Peyer's patch (tissue), 4 donors: ENCODE results near the gene C14orf119. TPM values are rescaled to one million over a fixed set of nuclear protein-coding genes. Genes with fewer than 3 reads are reported as not detected.
A peak's percentile ranks its signal among the peaks of the same experiment; 100 is the strongest.

Experiments used
- DNase-seq, 3 donors: peaks; one replicate each; pipeline ENCODE4 v3.0.0-alpha.2; 2017 to 2019
- H3K27ac ChIP-seq, 4 donors: fragments of 200-600 bp; sonication (generic); one replicate each; pipeline ENCODE4 v1.5.1; 2016 to 2019
- H3K27me3 ChIP-seq, 2 donors: fragments of 200-600 bp; sonication (generic); one replicate each; pipeline ENCODE4 v1.5.1; 2019
- H3K36me3 ChIP-seq, 3 donors: fragments of 200-600 bp; sonication (generic); one replicate each; pipeline ENCODE4 v1.5.1; 2016 to 2019
- H3K4me1 ChIP-seq, 4 donors: fragments of 200-600 bp; sonication (generic); one replicate each; pipeline ENCODE4 v1.5.1; 2016 to 2019
- H3K4me3 ChIP-seq, 4 donors: fragments of 200-600 bp; sonication (generic); 1 replicate in 3 of 4; 2 replicates in 1 of 4; pipeline ENCODE4 v1.5.1; 2016 to 2019; ENCODE audit warnings: mild to moderate bottlenecking in 1 of 4
- H3K9me3 ChIP-seq, 4 donors: fragments of 200-600 bp; sonication (generic); one replicate each; pipeline ENCODE4 v1.5.1; 2016 to 2019; ENCODE audit warnings: mild to moderate bottlenecking in 1 of 4
- POLR2A ChIP-seq, 2 donors: fragments of 450-650 bp; IDR thresholded peaks; one replicate each; pipeline ENCODE4 v1.5.1; 2017; ENCODE audit warnings: antibody characterized with exemption in 2 of 2, mild to moderate bottlenecking in 2 of 2, moderate library complexity in 2 of 2
- total RNA-seq, 4 donors: library from RNA; depleted of rRNA; stranded (reverse); fragments of >200 nt; gene quantifications; one replicate each; pipeline ENCODE4 v1.1.0, GENCODE V29; 2016
- TF ChIP-seq, protein P1 (sequence below), 6 experiments: fragments of 450-650 bp in 4 of 6; fragments of 200-600 bp in 2 of 6; sonication (generic) in 1 of 6; IDR thresholded peaks; one replicate each; pipeline ENCODE4 v1.5.1; 2017 to 2019; ENCODE audit warnings: antibody characterized with exemption in 6 of 6, mild to moderate bottlenecking in 3 of 6, moderate library complexity in 1 of 6

The C14orf119 gene
- total RNA-seq, 4 donors from 2014 or later, result 5.0 to 30.3 (median 18.8) TPM

DNA sequence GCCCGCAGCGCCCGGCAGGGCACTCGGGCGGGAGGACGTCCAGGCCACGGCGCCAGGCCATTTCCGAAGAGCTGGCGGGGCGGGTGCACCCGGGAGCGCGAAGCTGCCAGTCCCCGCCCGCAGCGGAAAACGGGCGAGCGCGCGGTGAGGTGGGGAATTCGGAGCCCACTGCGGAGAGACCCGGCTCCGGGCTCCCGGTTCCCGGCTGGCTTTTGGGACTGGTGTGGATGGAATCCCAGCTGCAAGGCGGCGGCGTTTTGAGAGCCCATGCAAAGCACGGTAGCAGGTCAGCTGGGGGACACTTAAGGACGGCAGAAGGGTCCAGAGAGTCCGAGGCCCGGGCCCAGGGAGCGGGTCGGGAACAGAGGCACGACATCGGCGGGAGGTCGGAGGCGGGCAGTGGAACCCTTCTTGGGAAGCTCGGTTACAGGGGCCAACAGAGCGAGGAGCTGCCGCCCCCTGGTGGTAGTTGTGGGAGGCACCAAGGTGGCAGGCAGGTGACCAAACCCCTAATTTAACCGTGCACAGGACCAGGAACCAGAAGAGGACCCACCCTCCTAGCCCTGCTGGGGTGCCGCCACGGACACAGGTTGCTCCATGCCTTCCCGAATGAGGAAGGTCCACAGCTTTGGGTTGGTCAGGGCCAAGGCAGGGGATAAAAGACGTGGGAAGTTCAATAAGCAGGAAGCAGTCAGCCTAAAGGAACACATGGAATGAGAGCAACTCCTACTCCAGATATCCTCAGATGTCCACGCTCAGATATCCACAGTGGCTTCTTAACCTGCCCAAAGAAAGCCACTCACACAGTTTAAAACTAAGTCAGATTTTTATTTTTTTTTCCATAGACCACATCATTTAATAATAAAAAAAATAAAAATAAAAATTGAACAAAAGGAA lies 37.3 kb upstream of the C14orf119 start:
- Histone ChIP-seq H3K36me3 (peaks cover 0 to 44% (median 7%) of the 10 kb centered on the region in 3 donors), H3K4me3 (peak overlapping the region; percentile 55 to 81 (median 66)), H3K9me3 (no peaks in the 10 kb centered on the region), H3K27ac (peak overlapping the region; percentile 32 to 70 (median 66)), H3K4me1 (peaks cover 0 to 13% (median 6%) of the 10 kb centered on the region in 4 donors), H3K27me3 (no peaks in the 10 kb centered on the region)
- peak; percentile 82 to 95 (median 93) for DNase-seq
- TF ChIP-seq, protein P1, sequence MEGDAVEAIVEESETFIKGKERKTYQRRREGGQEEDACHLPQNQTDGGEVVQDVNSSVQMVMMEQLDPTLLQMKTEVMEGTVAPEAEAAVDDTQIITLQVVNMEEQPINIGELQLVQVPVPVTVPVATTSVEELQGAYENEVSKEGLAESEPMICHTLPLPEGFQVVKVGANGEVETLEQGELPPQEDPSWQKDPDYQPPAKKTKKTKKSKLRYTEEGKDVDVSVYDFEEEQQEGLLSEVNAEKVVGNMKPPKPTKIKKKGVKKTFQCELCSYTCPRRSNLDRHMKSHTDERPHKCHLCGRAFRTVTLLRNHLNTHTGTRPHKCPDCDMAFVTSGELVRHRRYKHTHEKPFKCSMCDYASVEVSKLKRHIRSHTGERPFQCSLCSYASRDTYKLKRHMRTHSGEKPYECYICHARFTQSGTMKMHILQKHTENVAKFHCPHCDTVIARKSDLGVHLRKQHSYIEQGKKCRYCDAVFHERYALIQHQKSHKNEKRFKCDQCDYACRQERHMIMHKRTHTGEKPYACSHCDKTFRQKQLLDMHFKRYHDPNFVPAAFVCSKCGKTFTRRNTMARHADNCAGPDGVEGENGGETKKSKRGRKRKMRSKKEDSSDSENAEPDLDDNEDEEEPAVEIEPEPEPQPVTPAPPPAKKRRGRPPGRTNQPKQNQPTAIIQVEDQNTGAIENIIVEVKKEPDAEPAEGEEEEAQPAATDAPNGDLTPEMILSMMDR (IDR thresholded peaks at IDR 0.05), result peak; percentile 86 to 98 (median 94)
- peak in 1 of 2 donors; percentile 22 for TF ChIP-seq POLR2A (IDR thresholded peaks at IDR 0.05)

DNA sequence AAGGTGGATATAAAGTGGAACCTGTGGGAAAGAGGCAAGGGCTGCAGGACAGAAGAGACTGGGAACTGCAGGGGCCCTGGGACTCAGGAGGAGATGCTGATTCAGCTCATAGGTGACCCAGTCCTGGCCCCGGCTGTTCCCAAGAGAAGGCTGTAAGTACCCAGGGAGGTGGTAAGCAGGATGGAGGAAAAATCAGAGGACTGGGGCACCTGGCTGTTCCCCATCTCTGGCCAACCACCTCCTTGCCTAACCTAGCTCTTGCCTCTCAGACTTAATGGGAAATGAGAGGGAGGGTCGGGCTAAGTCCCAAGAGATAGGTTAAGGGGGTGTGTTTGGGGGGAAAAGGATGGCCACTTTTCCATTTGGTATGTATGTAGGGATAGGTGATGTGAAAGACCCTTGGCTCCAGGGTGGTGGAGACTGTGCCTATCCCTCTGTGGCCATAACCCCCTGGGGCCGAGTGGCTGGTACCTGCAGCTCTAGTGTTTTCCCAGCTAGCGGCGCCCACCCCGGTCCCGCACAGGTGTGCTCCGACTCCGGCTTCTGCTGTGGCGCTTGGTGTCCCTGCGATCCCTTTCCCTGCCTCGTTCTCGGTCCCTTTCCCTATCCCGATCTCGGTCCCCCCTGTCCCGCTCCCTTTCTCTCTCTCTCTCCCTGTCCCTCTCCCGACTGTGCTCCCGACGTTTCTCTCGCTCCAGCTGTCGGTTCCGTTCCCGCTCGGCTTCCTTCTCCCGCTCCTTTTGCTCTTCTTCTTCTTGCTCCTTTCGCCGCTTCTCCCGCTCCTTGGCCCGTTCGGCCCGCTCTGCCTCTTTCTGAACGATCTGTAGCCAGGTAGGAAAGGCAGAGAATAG lies 36.4 kb upstream of the C14orf119 start:
- TF ChIP-seq POLR2A (IDR thresholded peaks at IDR 0.05), result no peak
- TF ChIP-seq, protein P1 (IDR thresholded peaks at IDR 0.05), result no peak
- no peak overlapping the region for H3K4me3 ChIP-seq
- peaks cover 0 to 52% (median 10%) of the 10 kb centered on the region in 3 donors for H3K36me3 ChIP-seq
- H3K4me1 ChIP-seq, result peaks cover 0 to 13% (median 6%) of the 10 kb centered on the region in 4 donors
- DNase-seq, result peak in 2 of 3 donors; percentile 48 to 50
- H3K27ac ChIP-seq, result no peak overlapping the region
- H3K27me3 ChIP-seq, result no peaks in the 10 kb centered on the region
- H3K9me3 ChIP-seq, result no peaks in the 10 kb centered on the region

DNA sequence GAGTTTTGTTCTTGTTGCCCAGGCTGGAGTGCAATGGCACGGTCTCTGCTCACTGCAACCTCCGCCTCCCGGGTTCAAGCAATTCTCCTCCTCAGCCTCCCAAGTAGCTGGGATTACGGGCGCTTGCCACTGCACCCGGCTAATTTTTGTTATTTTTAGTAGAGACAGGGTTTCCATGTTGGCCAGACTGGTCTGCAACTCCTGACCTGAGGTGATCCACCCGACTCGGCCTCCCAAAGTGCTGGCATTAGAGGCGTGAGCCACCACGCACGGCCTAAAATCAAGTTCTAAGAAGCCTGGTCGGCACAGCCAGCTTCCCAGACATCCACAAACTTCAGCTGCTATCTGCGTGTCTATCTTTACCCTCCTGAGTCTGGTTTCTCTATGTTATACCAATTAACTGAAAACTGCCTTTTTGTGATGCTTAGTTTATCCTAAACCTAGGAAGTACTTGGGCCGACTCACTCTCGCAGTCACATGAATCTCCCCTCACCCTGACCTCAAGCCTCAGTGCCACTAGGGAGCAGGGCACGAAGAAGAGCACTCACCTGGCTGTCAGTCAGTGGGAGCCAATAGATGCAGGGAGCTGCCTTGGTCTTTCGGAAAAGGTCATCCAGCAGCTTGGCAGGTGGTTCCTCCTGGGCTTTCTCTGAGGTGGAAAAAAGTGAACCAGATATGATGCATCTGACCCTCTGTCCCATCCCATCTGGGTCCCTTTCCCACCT lies 34.6 kb upstream of the C14orf119 start:
- H3K4me1 ChIP-seq, result peaks cover 0 to 13% (median 6%) of the 10 kb centered on the region in 4 donors
- peak in 2 of 3 donors; percentile 31 to 33 for DNase-seq
- no peak overlapping the region for H3K27ac ChIP-seq
- no peaks in the 10 kb centered on the region for H3K9me3 ChIP-seq
- no peak overlapping the region for H3K4me3 ChIP-seq
- TF ChIP-seq POLR2A (IDR thresholded peaks at IDR 0.05), result no peak
- TF ChIP-seq, protein P1 (IDR thresholded peaks at IDR 0.05), result no peak
- peaks cover 0 to 71% (median 10%) of the 10 kb centered on the region in 3 donors for H3K36me3 ChIP-seq
- no peaks in the 10 kb centered on the region for H3K27me3 ChIP-seq

DNA sequence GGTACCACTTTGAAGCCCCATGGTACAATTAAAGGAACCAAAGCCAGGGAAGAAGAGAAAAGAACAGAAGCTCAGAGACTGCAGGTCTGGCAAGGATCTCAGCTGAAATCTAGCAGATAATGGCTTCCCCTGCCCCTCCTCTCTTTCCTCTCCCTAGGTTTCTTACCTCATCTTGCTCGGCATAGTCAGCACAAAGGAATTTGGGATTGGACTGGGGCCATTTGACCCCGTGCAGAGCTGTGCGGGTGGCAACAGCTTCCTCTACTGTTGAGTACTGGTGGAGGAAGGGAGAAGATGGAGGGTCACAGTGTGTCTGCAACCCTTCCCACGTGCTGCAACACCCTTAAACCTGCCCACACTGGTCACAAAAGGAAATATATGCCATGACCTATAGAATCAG lies 33.3 kb upstream of the C14orf119 start:
- TF ChIP-seq POLR2A (IDR thresholded peaks at IDR 0.05), result no peak
- TF ChIP-seq, protein P1 (IDR thresholded peaks at IDR 0.05), result no peak
- Histone ChIP-seq H3K27ac (no peak overlapping the region), H3K4me1 (peaks cover 0 to 3% (median 1%) of the 10 kb centered on the region in 4 donors), H3K4me3 (no peak overlapping the region), H3K36me3 (peaks cover 0 to 84% (median 10%) of the 10 kb centered on the region in 3 donors), H3K27me3 (no peaks in the 10 kb centered on the region), H3K9me3 (no peaks in the 10 kb centered on the region)
- peak in 2 of 3 donors; percentile 36 to 66 for DNase-seq

DNA sequence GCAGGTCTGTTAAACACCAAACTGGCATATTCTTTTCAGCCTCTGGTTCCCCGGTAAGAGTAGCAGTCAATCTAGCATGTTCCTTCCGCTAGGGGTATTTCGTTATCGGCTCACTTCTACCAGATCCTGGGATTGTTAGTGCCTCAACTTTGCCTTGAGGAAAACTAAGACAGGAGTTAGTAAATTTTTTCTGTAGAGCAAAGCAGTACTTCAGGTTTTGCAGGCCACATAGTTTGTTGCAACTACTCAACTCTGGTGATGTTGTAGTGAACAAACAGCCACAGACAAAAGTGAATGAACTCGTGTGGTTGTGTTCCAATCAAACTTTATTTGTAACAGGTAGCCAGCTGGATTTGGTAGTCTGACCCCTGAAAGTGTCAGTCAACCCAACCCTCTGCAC lies 31.7 kb upstream of the C14orf119 start:
- H3K27ac ChIP-seq, result no peak overlapping the region
- H3K27me3 ChIP-seq, result no peaks in the 10 kb centered on the region
- H3K4me1 ChIP-seq, result no peaks in the 10 kb centered on the region
- H3K4me3 ChIP-seq, result no peak overlapping the region
- TF ChIP-seq, protein P1 (IDR thresholded peaks at IDR 0.05), result no peak
- TF ChIP-seq POLR2A (IDR thresholded peaks at IDR 0.05), result no peak
- peaks cover 0 to 98% (median 11%) of the 10 kb centered on the region in 3 donors for H3K36me3 ChIP-seq
- no peaks in the 10 kb centered on the region for H3K9me3 ChIP-seq
- DNase-seq, result no peak
